GM18499 (cell line): ENCODE results near the gene MYOF.

Source experiments
- ATAC-seq: cut with Tn5 transposase; IDR thresholded peaks from one replicate; pipeline ENCODE4 v1.9.1; 2021; ENCODE audit warnings: moderate number of reproducible peaks; ENCODE audit not compliant: insufficient read depth, unreplicated experiment

The MYOF gene

GRCh38 chr10:93404048-93404354 is 78.1 kb downstream of the MYOF start:
- ATAC-seq: no peak

- no peak for ATAC-seq
Observed at GRCh38 chr10:93403152-93404047, 78.7 kb downstream of the MYOF start.

- ATAC-seq: no peak
Observed at GRCh38 chr10:93402192-93402591, 79.9 kb downstream of the MYOF start.

- no peak for ATAC-seq
Observed at GRCh38 chr10:93398528-93398927, 83.6 kb downstream of the MYOF start.

- ATAC-seq: no peak
Observed at GRCh38 chr10:93397020-93397419, 85.1 kb downstream of the MYOF start.

- no peak for ATAC-seq
Observed at GRCh38 chr10:93393211-93393610, 88.9 kb downstream of the MYOF start.

- no peak for ATAC-seq
Observed at GRCh38 chr10:93392121-93392520, 90.0 kb downstream of the MYOF start.

- ATAC-seq: no peak
Observed at GRCh38 chr10:93390306-93391090, 91.6 kb downstream of the MYOF start.

GRCh38 chr10:93386631-93387369 is 95.3 kb downstream of the MYOF start:
- no peak for ATAC-seq

GRCh38 chr10:93385345-93385744 is 96.8 kb downstream of the MYOF start:
- no peak for ATAC-seq

GRCh38 chr10:93384006-93384405 is 98.1 kb downstream of the MYOF start:
- ATAC-seq: no peak

GRCh38 chr10:93383562-93383981 is 98.6 kb downstream of the MYOF start:
- no peak for ATAC-seq

- ATAC-seq: no peak
Observed at GRCh38 chr10:93379731-93380575, 102.2 kb downstream of the MYOF start.

- no peak for ATAC-seq
Observed at GRCh38 chr10:93378997-93379730, 103.0 kb downstream of the MYOF start.

GRCh38 chr10:93378039-93378438 is 104.1 kb downstream of the MYOF start:
- ATAC-seq: no peak

GRCh38 chr10:93376372-93377293 is 105.5 kb downstream of the MYOF start:
- ATAC-seq: no peak

- ATAC-seq: no peak
Observed at GRCh38 chr10:93370961-93371360, 111.2 kb downstream of the MYOF start.

GRCh38 chr10:93369588-93370164 is 112.5 kb downstream of the MYOF start:
- ATAC-seq: no peak
